HCT116 (cell line): ENCODE data around the gene FCHSD2. TPM values are rescaled to one million over a fixed set of nuclear protein-coding genes. Genes with fewer than 3 reads are reported as not detected.

Experiments
- ATAC-seq: fragments of 200-7000 bp; cut with Tn5 transposase; 2 replicates; pipeline ENCODE4 v1.9.1; 2020; ENCODE audit warnings: mild to moderate bottlenecking, moderate library complexity
- BruUV-seq: library from RNA; stranded (reverse); fragments of 400-500 nt; replicated peaks from 2 replicates; lab custom pipeline; 2021; lab: Mats Ljungman, UMichigan
- CTCF ChIA-PET: fragments of 300-600 bp; sonication (Branson Sonifier 250); formaldehyde crosslinking; loops from one replicate; lab custom pipeline; 2021; ENCODE audit warnings: antibody characterized with exemption; lab: Charles Lee
- POLR2A ChIA-PET: fragments of 300-600, 350-600 bp; sonication (Branson Sonifier 250); formaldehyde crosslinking; loops from one replicate; lab custom pipeline; 2021; ENCODE audit warnings: antibody characterized with exemption; lab: Charles Lee
- RAD21 ChIA-PET, 2 experiments: fragments of 300-600 bp; sonication (Branson Sonifier 250); formaldehyde crosslinking; loops; one replicate each; lab custom pipeline; 2023; ENCODE audit warnings: low total read pairs in 2 of 2; ENCODE audit not compliant: uncharacterized antibody in 2 of 2, unreplicated experiment in 2 of 2, low non-redundant PET in 1 of 2; lab: Charles Lee
- DNase-seq: peaks from one replicate; pipeline ENCODE4 v3.0.0-alpha.2; 2010; ENCODE audit warnings: low read depth, low spot score
- H2AFZ ChIP-seq: fragments of 200-600 bp; shearing (Covaris generic), sonication (generic); 2 replicates; pipeline ENCODE4 v1.6.1; 2017; ENCODE audit warnings: low read depth, mixed run types, mixed read lengths, antibody characterized with exemption, low read length; ENCODE audit not compliant: poor library complexity, severe bottlenecking
- H3K27ac ChIP-seq: 2 replicates; pipeline ENCODE4 v1.5.1; 2012; ENCODE audit warnings: low read depth, low read length
- H3K27me3 ChIP-seq: fragments of 200-600 bp; sonication (generic); 2 replicates; pipeline ENCODE4 v1.6.1; 2016; ENCODE audit warnings: mixed run types, low read length, mixed read lengths; ENCODE audit not compliant: insufficient read depth
- H3K36me3 ChIP-seq, 2 experiments: fragments of 200-500 bp in 1 of 2; fragments of 200-600 bp in 1 of 2; sonication (Bioruptor generic) in 1 of 2; sonication (generic) in 1 of 2; 2 replicates each; pipeline versions ENCODE4 v1.5.1 to v1.6.1; 2014 to 2016; ENCODE audit warnings: low read length in 2 of 2, inconsistent platforms in 1 of 2, mixed read lengths in 1 of 2, mixed run types in 1 of 2; ENCODE audit not compliant: insufficient read depth in 2 of 2, control insufficient read depth in 1 of 2
- H3K4me1 ChIP-seq, 2 experiments: fragments of 200-600 bp in 1 of 2; sonication (generic) in 1 of 2; 2 replicates each; pipeline versions ENCODE4 v1.5.1 to v1.6.1; 2012 to 2017; ENCODE audit warnings: low read length in 2 of 2, inconsistent platforms in 1 of 2, mild to moderate bottlenecking in 1 of 2, mixed read lengths in 1 of 2, mixed run types in 1 of 2, moderate library complexity in 1 of 2; ENCODE audit not compliant: insufficient read depth in 2 of 2, control insufficient read depth in 1 of 2
- H3K4me2 ChIP-seq: fragments of 200-600 bp; sonication (generic); 2 replicates; pipeline ENCODE4 v1.6.1; 2017; ENCODE audit warnings: mixed run types, low read length, mixed read lengths
- H3K4me3 ChIP-seq, 2 experiments: fragments of 200-600 bp in 1 of 2; sonication (generic) in 1 of 2; replicated peaks in 1 of 2; 2 replicates each; pipeline ENCODE4 v1.5.1; 2011 to 2016; ENCODE audit warnings: low read length in 2 of 2, control low read depth in 1 of 2, low read depth in 1 of 2, mild to moderate bottlenecking in 1 of 2, mixed read lengths in 1 of 2, mixed run types in 1 of 2
- H3K79me2 ChIP-seq: fragments of 200-600 bp; sonication (generic); 2 replicates; pipeline ENCODE4 v1.6.1; 2017; ENCODE audit warnings: mild to moderate bottlenecking, mixed run types, low read length, moderate library complexity, mixed read lengths; ENCODE audit not compliant: insufficient read depth
- H3K9ac ChIP-seq: fragments of 200-600 bp; sonication (generic); 2 replicates; pipeline ENCODE4 v1.6.1; 2016; ENCODE audit warnings: low read length, mixed read lengths
- H3K9me2 ChIP-seq: fragments of 200-600 bp; sonication (generic), shearing (Covaris generic); 2 replicates; pipeline ENCODE4 v1.6.1; 2017; ENCODE audit warnings: mixed run types, mild to moderate bottlenecking, moderate library complexity; ENCODE audit not compliant: insufficient read depth
- H3K9me3 ChIP-seq, 2 experiments: fragments of 200-500 bp in 1 of 2; fragments of 200-600 bp in 1 of 2; sonication (Bioruptor generic) in 1 of 2; sonication (generic) in 1 of 2; 2 replicates each; pipeline ENCODE4 v1.6.1; 2014 to 2017; ENCODE audit warnings: low read length in 2 of 2, mixed read lengths in 2 of 2, inconsistent platforms in 1 of 2, low read depth in 1 of 2, mild to moderate bottlenecking in 1 of 2, mixed run types in 1 of 2, moderate library complexity in 1 of 2; ENCODE audit not compliant: control insufficient read depth in 1 of 2, insufficient read depth in 1 of 2
- H4K20me1 ChIP-seq: fragments of 200-600 bp; sonication (generic), shearing (Covaris generic); 2 replicates; pipeline ENCODE4 v1.6.1; 2017; ENCODE audit warnings: mixed run types, mild to moderate bottlenecking, moderate library complexity; ENCODE audit not compliant: insufficient read depth
- EZH2 ChIP-seq: fragments of 200-600 bp; sonication (generic); IDR thresholded peaks from 2 replicates; pipeline ENCODE4 v1.6.1; 2017; ENCODE audit warnings: antibody characterized with exemption, mixed run types
- FOSL1 ChIP-seq: IDR thresholded peaks from 2 replicates; pipeline ENCODE4 v1.6.1; 2012; ENCODE audit warnings: low read depth
- JUND ChIP-seq: IDR thresholded peaks from 2 replicates; pipeline ENCODE4 v1.6.1; 2012
- RAD21 ChIP-seq: IDR thresholded peaks from 2 replicates; pipeline ENCODE4 v1.6.1; 2012; ENCODE audit warnings: low read depth, mild to moderate bottlenecking
- SIN3A ChIP-seq: IDR thresholded peaks from 2 replicates; pipeline ENCODE4 v1.6.1; 2012; ENCODE audit warnings: low read depth
- SP1 ChIP-seq: IDR thresholded peaks from 2 replicates; pipeline ENCODE4 v1.6.1; 2012; ENCODE audit warnings: low read depth
- YY1 ChIP-seq: IDR thresholded peaks from 2 replicates; pipeline ENCODE4 v1.6.1; 2011; ENCODE audit warnings: low read length, low read depth, moderate library complexity, mild to moderate bottlenecking; ENCODE audit not compliant: insufficient replicate concordance; ENCODE audit errors: extremely low read depth
- ZNF274 ChIP-seq: fragments of 200-500 bp; sonication (Bioruptor generic); IDR thresholded peaks from 2 replicates; pipeline ENCODE4 v1.6.1; 2014; ENCODE audit warnings: mild to moderate bottlenecking, low read depth, low read length, inconsistent platforms
- intact Hi-C: fragments of 100-400 bp; cut with micrococcal nuclease; formaldehyde crosslinking; loops from 2 replicates; pipeline ENCODE4 v1.10.0; 2022
- total RNA-seq: library from RNA; stranded (reverse); gene quantifications from one replicate; pipeline ENCODE4 v1.2.1, GENCODE V29; 2021; ENCODE audit not compliant: unreplicated experiment
- TF ChIP-seq, protein P1 (sequence below): IDR thresholded peaks from 2 replicates; pipeline ENCODE4 v1.6.1; 2012; ENCODE audit warnings: low read depth

FCHSD2 gene
- total RNA-seq, 1 experiment from 2014 or later, result 15.0 TPM

DNA sequence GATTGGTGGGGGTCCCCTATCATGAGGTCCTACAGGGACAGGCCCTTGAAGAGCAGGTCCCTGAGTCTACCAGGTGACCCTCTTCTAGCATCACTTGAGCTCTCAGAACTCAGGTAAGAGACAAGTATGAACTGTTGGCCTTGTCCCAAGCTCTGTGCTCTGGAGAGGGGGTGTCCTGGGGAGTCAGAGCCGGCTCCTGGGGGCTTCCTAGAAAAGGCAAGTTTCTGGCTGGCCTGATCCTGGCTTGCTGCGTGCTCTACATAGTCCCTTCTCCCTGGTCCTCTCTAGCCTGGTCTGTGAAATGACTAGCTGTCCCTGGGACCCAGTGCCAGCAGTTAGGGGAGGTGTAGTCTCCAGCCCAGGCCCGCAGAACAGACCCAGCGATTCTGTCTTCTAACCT is 316.5 kb downstream of the FCHSD2 start (continued):
- TF ChIP-seq EZH2, result no peak

DNA sequence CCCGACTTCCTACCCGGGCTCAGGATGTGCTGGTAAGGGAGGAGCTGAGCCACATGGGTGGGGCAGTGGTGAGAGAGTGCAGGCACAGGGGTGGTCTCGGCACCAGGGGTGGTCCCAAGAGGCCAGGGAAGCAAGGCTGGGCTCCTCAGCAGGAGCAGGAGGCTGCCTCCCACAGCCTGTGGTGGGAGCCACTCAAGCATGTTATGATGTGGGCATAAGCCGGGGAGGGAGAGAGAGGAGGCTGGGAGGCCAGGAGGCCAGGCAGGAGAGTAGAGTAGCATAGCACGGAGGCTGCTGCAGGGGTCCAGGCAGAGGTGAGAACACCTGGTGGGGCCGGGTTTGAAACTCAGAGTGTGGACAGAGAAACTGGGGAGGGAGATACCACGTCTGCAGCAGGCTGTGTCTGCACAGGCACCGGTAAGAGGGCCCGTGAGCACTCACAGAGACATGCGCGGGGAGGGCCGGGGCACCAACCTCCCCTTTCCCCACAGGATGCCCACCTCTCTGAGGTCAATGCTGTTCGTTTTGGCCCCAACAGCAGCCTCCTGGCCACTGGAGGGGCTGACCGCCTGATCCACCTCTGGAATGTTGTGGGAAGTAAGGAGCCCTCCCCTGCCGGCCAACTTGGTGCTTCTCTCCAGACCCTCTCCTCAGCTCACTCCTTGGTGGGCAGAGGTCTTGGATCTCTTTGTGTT is 317.2 kb downstream of the FCHSD2 start:
- CTCF ChIA-PET, result no interaction called here

More for the DNA sequence above, 317.2 kb downstream of the FCHSD2 start:
- Histone ChIP-seq H2AFZ (no peak overlapping the region), H3K4me2 (no peak overlapping the region), H3K9ac (no peak overlapping the region), H3K4me3 (no peak overlapping the region), H3K27me3 (no peaks in the 10 kb centered on the region), H3K36me3 (no peaks in the 10 kb centered on the region), H3K4me1 (peaks cover 7 to 19% of the 10 kb centered on the region in 2 experiments), H3K9me3 (no peaks in the 10 kb centered on the region), H4K20me1 (no peaks in the 10 kb centered on the region), H3K9me2 (no peaks in the 10 kb centered on the region), H3K27ac (no peak overlapping the region), H3K79me2 (no peaks in the 10 kb centered on the region)
- no peak for TF ChIP-seq ZNF274
- TF ChIP-seq YY1, result no peak
- TF ChIP-seq SIN3A, result no peak
- TF ChIP-seq RAD21, result no peak
- TF ChIP-seq, protein P1, sequence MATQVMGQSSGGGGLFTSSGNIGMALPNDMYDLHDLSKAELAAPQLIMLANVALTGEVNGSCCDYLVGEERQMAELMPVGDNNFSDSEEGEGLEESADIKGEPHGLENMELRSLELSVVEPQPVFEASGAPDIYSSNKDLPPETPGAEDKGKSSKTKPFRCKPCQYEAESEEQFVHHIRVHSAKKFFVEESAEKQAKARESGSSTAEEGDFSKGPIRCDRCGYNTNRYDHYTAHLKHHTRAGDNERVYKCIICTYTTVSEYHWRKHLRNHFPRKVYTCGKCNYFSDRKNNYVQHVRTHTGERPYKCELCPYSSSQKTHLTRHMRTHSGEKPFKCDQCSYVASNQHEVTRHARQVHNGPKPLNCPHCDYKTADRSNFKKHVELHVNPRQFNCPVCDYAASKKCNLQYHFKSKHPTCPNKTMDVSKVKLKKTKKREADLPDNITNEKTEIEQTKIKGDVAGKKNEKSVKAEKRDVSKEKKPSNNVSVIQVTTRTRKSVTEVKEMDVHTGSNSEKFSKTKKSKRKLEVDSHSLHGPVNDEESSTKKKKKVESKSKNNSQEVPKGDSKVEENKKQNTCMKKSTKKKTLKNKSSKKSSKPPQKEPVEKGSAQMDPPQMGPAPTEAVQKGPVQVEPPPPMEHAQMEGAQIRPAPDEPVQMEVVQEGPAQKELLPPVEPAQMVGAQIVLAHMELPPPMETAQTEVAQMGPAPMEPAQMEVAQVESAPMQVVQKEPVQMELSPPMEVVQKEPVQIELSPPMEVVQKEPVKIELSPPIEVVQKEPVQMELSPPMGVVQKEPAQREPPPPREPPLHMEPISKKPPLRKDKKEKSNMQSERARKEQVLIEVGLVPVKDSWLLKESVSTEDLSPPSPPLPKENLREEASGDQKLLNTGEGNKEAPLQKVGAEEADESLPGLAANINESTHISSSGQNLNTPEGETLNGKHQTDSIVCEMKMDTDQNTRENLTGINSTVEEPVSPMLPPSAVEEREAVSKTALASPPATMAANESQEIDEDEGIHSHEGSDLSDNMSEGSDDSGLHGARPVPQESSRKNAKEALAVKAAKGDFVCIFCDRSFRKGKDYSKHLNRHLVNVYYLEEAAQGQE, result no peak
- no peak for TF ChIP-seq JUND
- TF ChIP-seq EZH2, result no peak
- TF ChIP-seq SP1, result no peak
- TF ChIP-seq FOSL1, result no peak
- intact Hi-C loops, result no loop called here
- no TSS peak for BruUV-seq
- no peak for ATAC-seq
- no peak for DNase-seq
- ChIA-PET POLR2A (no interaction called here), RAD21 (no interaction called here)
